Transverse colon (tissue), 3 donors: ENCODE results near the gene ZNF283.
"Not testable (repeated sequence)": the region's sequence is repeated elsewhere in the genome, so short reads cannot be mapped to it uniquely, and the experiment has no call there.

Experiments
- EP300 ChIP-seq: sonication (generic); formaldehyde crosslinking; IDR thresholded peaks from one replicate; pipeline ENCODE4 v1.6.1; 2017; ENCODE audit warnings: antibody characterized with exemption, low read depth
- TF ChIP-seq, protein P1 (sequence below), 5 experiments: fragments of 200-600 bp in 3 of 5; fragments of 450-650 bp in 2 of 5; sonication (generic) in 3 of 5; IDR thresholded peaks; 1 replicate in 2 of 5; 2 replicates in 3 of 5; pipeline ENCODE4 v1.5.1; 2016 to 2017; ENCODE audit warnings: antibody characterized with exemption in 5 of 5, inconsistent platforms in 3 of 5, mild to moderate bottlenecking in 2 of 5, moderate library complexity in 1 of 5

DNA sequence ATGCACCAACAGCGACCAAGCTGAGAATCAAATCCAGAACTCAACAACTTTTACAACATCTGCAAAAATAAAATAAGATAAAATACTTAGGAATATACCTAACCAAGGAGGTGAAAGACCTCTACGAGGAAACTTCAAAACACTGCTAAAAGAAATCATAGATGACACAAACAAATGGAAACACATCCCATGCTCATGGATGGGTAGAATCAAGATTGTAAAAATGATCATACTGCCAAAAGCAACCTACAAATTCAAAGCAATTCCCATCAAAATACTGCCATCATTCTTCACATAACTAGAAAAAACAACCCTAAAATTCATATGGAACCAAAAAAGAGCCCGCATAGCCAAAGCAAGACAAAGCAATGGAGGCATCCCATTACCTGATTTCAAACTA, 3.3 kb upstream of the ZNF283 start:
- TF ChIP-seq, protein P1, sequence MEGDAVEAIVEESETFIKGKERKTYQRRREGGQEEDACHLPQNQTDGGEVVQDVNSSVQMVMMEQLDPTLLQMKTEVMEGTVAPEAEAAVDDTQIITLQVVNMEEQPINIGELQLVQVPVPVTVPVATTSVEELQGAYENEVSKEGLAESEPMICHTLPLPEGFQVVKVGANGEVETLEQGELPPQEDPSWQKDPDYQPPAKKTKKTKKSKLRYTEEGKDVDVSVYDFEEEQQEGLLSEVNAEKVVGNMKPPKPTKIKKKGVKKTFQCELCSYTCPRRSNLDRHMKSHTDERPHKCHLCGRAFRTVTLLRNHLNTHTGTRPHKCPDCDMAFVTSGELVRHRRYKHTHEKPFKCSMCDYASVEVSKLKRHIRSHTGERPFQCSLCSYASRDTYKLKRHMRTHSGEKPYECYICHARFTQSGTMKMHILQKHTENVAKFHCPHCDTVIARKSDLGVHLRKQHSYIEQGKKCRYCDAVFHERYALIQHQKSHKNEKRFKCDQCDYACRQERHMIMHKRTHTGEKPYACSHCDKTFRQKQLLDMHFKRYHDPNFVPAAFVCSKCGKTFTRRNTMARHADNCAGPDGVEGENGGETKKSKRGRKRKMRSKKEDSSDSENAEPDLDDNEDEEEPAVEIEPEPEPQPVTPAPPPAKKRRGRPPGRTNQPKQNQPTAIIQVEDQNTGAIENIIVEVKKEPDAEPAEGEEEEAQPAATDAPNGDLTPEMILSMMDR (IDR thresholded peaks at IDR 0.05) = not testable (repeated sequence)
- not testable (repeated sequence) for TF ChIP-seq EP300
